H9 (cell line): Measurements from ENCODE around the gene SIT1. TPM values are rescaled to one million over a fixed set of nuclear protein-coding genes. Genes with fewer than 3 reads are reported as not detected.

Source experiments
- DNase-seq: peaks from one replicate; pipeline ENCODE4 v3.0.0-alpha.2; 2017
- H2AFZ ChIP-seq: one replicate; pipeline ENCODE4 v1.6.1; 2013; ENCODE audit warnings: mild to moderate bottlenecking, low read length, control low read depth, moderate library complexity
- H2AK5ac ChIP-seq: 2 replicates; pipeline ENCODE4 v1.6.1; 2013; ENCODE audit warnings: low read length, control low read depth, mixed read lengths; ENCODE audit not compliant: insufficient read length
- H2BK120ac ChIP-seq: one replicate; pipeline ENCODE4 v1.6.1; 2013; ENCODE audit warnings: low read depth, mild to moderate bottlenecking, low read length, control low read depth, inconsistent platforms; ENCODE audit not compliant: poor library complexity, severe bottlenecking
- H2BK12ac ChIP-seq: 2 replicates; pipeline ENCODE4 v1.6.1; 2013; ENCODE audit warnings: low read length, control low read depth, mixed read lengths, low read depth; ENCODE audit not compliant: insufficient read length
- H2BK15ac ChIP-seq: 2 replicates; pipeline ENCODE4 v1.6.1; 2013; ENCODE audit warnings: low read depth, low read length, control low read depth
- H2BK20ac ChIP-seq: one replicate; pipeline ENCODE4 v1.6.1; 2013; ENCODE audit warnings: low read depth, mild to moderate bottlenecking, low read length, control low read depth, inconsistent platforms; ENCODE audit not compliant: poor library complexity, severe bottlenecking
- H2BK5ac ChIP-seq: 2 replicates; pipeline ENCODE4 v1.6.1; 2013; ENCODE audit warnings: low read length, control low read depth, mixed read lengths; ENCODE audit not compliant: insufficient read length
- H3K14ac ChIP-seq: 2 replicates; pipeline ENCODE4 v1.6.1; 2013; ENCODE audit warnings: low read length, control low read depth; ENCODE audit not compliant: insufficient read depth
- H3K18ac ChIP-seq: 2 replicates; pipeline ENCODE4 v1.6.1; 2013; ENCODE audit warnings: low read depth, mild to moderate bottlenecking, mixed read lengths, low read length, control low read depth; ENCODE audit not compliant: insufficient read length
- H3K23ac ChIP-seq: 2 replicates; pipeline ENCODE4 v1.6.1; 2013; ENCODE audit warnings: low read length, control low read depth, mixed read lengths, low read depth; ENCODE audit not compliant: insufficient read length
- H3K23me2 ChIP-seq: 2 replicates; pipeline ENCODE4 v1.6.1; 2013; ENCODE audit warnings: low read depth, mild to moderate bottlenecking, mixed read lengths, low read length, control low read depth; ENCODE audit not compliant: insufficient read length, poor library complexity, severe bottlenecking
- H3K27ac ChIP-seq: 2 replicates; pipeline ENCODE4 v1.5.1; 2013; ENCODE audit warnings: low read length, control low read depth, mixed read lengths, low read depth; ENCODE audit not compliant: insufficient read length
- H3K27me3 ChIP-seq: 2 replicates; pipeline ENCODE4 v1.6.1; 2013; ENCODE audit warnings: low read length, control low read depth, inconsistent platforms; ENCODE audit not compliant: insufficient read depth
- H3K4ac ChIP-seq: 2 replicates; pipeline ENCODE4 v1.6.1; 2013; ENCODE audit warnings: low read depth, mild to moderate bottlenecking, control low read depth, inconsistent platforms, low read length, moderate library complexity
- H3K4me1 ChIP-seq: 2 replicates; pipeline ENCODE4 v1.6.1; 2013; ENCODE audit warnings: low read length, control low read depth, inconsistent platforms; ENCODE audit not compliant: insufficient read depth
- H3K4me2 ChIP-seq: 2 replicates; pipeline ENCODE4 v1.6.1; 2013; ENCODE audit warnings: low read length, control low read depth, mixed read lengths; ENCODE audit not compliant: insufficient read length, insufficient read depth
- H3K56ac ChIP-seq: 2 replicates; pipeline ENCODE4 v1.6.1; 2013; ENCODE audit warnings: low read depth, mild to moderate bottlenecking, mixed read lengths, low read length, control low read depth; ENCODE audit not compliant: insufficient read length
- H3K79me1 ChIP-seq: 2 replicates; pipeline ENCODE4 v1.6.1; 2013; ENCODE audit warnings: low read depth, mild to moderate bottlenecking, moderate library complexity, low read length, control low read depth, inconsistent platforms; ENCODE audit not compliant: insufficient read depth, poor library complexity, severe bottlenecking
- H3K79me2 ChIP-seq: 2 replicates; pipeline ENCODE4 v1.6.1; 2013; ENCODE audit warnings: low read length, control low read depth, inconsistent platforms; ENCODE audit not compliant: insufficient read depth
- H3K9ac ChIP-seq: 2 replicates; pipeline ENCODE4 v1.6.1; 2013; ENCODE audit warnings: low read length, control low read depth, mixed read lengths; ENCODE audit not compliant: insufficient read length; ENCODE audit errors: extremely low read depth
- H3K9me3 ChIP-seq: one replicate; pipeline ENCODE4 v1.6.1; 2013; ENCODE audit warnings: low read depth, low read length, inconsistent platforms; ENCODE audit not compliant: control insufficient read depth
- H3T11ph ChIP-seq: one replicate; pipeline ENCODE4 v1.6.1; 2013; ENCODE audit warnings: mild to moderate bottlenecking, low read length, control low read depth, inconsistent platforms
- H4K20me1 ChIP-seq: one replicate; pipeline ENCODE4 v1.6.1; 2013; ENCODE audit not compliant: control insufficient read depth, insufficient read length, insufficient read depth
- H4K5ac ChIP-seq: 2 replicates; pipeline ENCODE4 v1.6.1; 2013; ENCODE audit warnings: low read depth, mild to moderate bottlenecking, mixed read lengths, low read length, control low read depth; ENCODE audit not compliant: insufficient read length
- H4K8ac ChIP-seq: replicated peaks from 2 replicates; pipeline ENCODE4 v1.6.1; 2013; ENCODE audit warnings: low read length, control low read depth, mixed read lengths, low read depth; ENCODE audit not compliant: insufficient read length
- H4K91ac ChIP-seq: 2 replicates; pipeline ENCODE4 v1.6.1; 2013; ENCODE audit warnings: low read depth, mild to moderate bottlenecking, moderate library complexity, mixed read lengths, low read length, control low read depth; ENCODE audit not compliant: insufficient read length
- H3K27ac Mint-ChIP-seq, 3 experiments: 2 replicates in 2 of 3; 3 replicates in 1 of 3; pipeline ENCODE4 v1.8.0; 2020 to 2021; ENCODE audit warnings: mixed read lengths in 3 of 3, mild to moderate bottlenecking in 1 of 3, moderate library complexity in 1 of 3
- H3K27me3 Mint-ChIP-seq: 2 replicates; pipeline ENCODE4 v1.8.0; 2021; ENCODE audit warnings: low read depth, mild to moderate bottlenecking, moderate library complexity, mixed read lengths
- H3K36me3 Mint-ChIP-seq, 3 experiments: 2 replicates in 2 of 3; 3 replicates in 1 of 3; pipeline ENCODE4 v1.8.0; 2020 to 2021; ENCODE audit warnings: low read depth in 3 of 3, mixed read lengths in 3 of 3; ENCODE audit not compliant: insufficient read depth in 1 of 3
- H3K4me1 Mint-ChIP-seq, 2 experiments: 2 replicates each; pipeline ENCODE4 v1.8.0; 2020; ENCODE audit warnings: mixed read lengths in 2 of 2
- H3K4me3 Mint-ChIP-seq, 2 experiments: 2 replicates in 1 of 2; 3 replicates in 1 of 2; pipeline ENCODE4 v1.8.0; 2020 to 2021; ENCODE audit warnings: mild to moderate bottlenecking in 2 of 2, mixed read lengths in 2 of 2, moderate library complexity in 1 of 2
- H3K9me3 Mint-ChIP-seq, 2 experiments: 2 replicates in 1 of 2; 3 replicates in 1 of 2; pipeline ENCODE4 v1.8.0; 2020; ENCODE audit warnings: mild to moderate bottlenecking in 2 of 2, mixed read lengths in 2 of 2, moderate library complexity in 1 of 2
- WGBS: extraction: QIAGEN DNeasy Blood & Tissue Kit; methylation state at CpG from one replicate; pipeline ENCODE4 v1.1.7; 2013; ENCODE audit warnings: missing lambda C conversion rate, low lambda C conversion rate, mixed read lengths; ENCODE audit not compliant: insufficient read length; ENCODE audit errors: extremely low coverage; 5-methylcytosine and 5-hydroxymethylcytosine counted together
- total RNA-seq: library from RNA; stranded (reverse); gene quantifications from 2 replicates; pipeline ENCODE4 v1.2.1, GENCODE V29; 2021
- TF ChIP-seq, protein P1 (sequence below): fragments of 200-600 bp; sonication (generic); conservative IDR thresholded peaks from 3 replicates; pipeline ENCODE4 v1.8.0; 2021; ENCODE audit warnings: antibody characterized with exemption, mild to moderate bottlenecking

Gene SIT1
- total RNA-seq, 1 experiment from 2014 or later, result 1.6 TPM

DNA sequence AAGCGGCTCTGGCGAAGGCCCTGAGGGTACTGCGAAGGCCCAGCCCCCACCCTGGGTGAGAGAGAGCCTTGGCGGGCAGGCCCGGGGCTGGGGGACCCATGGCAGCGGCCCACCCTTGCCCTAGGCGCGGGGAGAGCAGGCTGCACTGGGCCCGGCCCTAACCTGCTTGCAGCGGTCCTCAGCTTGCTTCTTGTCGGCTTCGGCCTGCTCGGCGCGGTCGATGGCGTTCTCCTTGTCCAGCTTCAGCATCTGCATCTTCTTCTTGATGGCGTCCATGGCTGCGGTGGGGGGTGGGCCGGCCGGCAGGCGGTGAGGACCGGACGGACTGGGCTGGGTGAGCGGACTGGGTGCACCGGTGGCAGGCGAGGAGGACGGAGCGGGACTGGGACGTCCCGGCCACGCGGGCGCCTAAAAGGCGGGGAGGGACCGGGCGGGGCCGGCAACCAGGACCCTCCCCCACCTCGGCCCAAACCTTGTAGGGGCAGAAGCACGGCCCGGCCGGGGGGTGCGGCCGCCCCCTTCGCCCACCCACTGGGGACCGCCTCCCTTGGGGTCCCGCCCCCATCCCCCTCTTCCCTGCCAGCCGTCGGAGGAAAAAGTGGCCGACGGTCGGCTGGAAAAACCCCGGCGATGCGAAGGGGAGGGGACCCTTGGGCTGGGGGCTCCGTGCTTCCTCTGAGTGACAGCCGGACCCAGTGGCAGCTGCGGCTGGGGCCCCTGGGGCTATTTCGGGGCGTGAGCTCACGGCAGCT is 39.0 kb upstream of the SIT1 start, which contains the start of gene TPM2:
TPM2 (minus strand) TSS at position 384 of the 752 bp plus-strand sequence; CDS start at position 276, 108 bp downstream.
- Histone ChIP-seq H2AK5ac (no peak within 1 kb of the TSS), H3K18ac (peak within 1 kb of the TSS; percentile 59), H3K23me2 (peaks cover 6% of the 10 kb centered on the region), H3K79me2 (no peaks in the 10 kb centered on the region; the same call in 1 of the 2 replicates), H3K27ac (no peak within 1 kb of the TSS), H3K4me1 (peaks cover 3% of the 10 kb centered on the region; the same call in 1 of the 2 replicates), H2BK15ac (no peak within 1 kb of the TSS), H3T11ph (no peak within 1 kb of the TSS), H3K4ac (no peak within 1 kb of the TSS), H2BK120ac (no peak within 1 kb of the TSS), H4K5ac (no peak within 1 kb of the TSS), H3K79me1 (no peaks in the 10 kb centered on the region), H4K8ac (no peak within 1 kb of the TSS), H3K9me3 (no peaks in the 10 kb centered on the region), H3K56ac (no peak within 1 kb of the TSS), H2BK5ac (no peak within 1 kb of the TSS), H2BK12ac (no peak within 1 kb of the TSS), H3K9ac (peak within 1 kb of the TSS; percentile 36), H2BK20ac (no peak within 1 kb of the TSS), H3K23ac (no peak within 1 kb of the TSS), H3K27me3 (no peaks in the 10 kb centered on the region), H4K20me1 (no peaks in the 10 kb centered on the region), H4K91ac (no peak within 1 kb of the TSS), H2AFZ (no peak within 1 kb of the TSS), H3K4me2 (peak within 1 kb of the TSS; percentile 67), H3K14ac (peak within 1 kb of the TSS; percentile 81)
- H3K27ac Mint-ChIP-seq, result peak within 1 kb of the TSS; percentile 70 to 91 (median 84); a peak in 4 of 7 replicates
- no CpG with 5 or more reads among the region's 61 CpGs for WGBS
- H3K4me1 Mint-ChIP-seq, result peaks cover 27 to 30% of the 10 kb centered on the region in 2 experiments
- peaks cover 0 to 2% of the 10 kb centered on the region in 2 experiments; a peak in 2 of 5 replicates for H3K9me3 Mint-ChIP-seq
- peak within 1 kb of the TSS; percentile 84 to 93 for H3K4me3 Mint-ChIP-seq
- peaks cover 18 to 40% (median 34%) of the 10 kb centered on the region in 3 experiments for H3K36me3 Mint-ChIP-seq
- DNase-seq, result peak; percentile 87
- H3K27me3 Mint-ChIP-seq, result no peaks in the 10 kb centered on the region; the same call in 1 of the 2 replicates
- TF ChIP-seq, protein P1, sequence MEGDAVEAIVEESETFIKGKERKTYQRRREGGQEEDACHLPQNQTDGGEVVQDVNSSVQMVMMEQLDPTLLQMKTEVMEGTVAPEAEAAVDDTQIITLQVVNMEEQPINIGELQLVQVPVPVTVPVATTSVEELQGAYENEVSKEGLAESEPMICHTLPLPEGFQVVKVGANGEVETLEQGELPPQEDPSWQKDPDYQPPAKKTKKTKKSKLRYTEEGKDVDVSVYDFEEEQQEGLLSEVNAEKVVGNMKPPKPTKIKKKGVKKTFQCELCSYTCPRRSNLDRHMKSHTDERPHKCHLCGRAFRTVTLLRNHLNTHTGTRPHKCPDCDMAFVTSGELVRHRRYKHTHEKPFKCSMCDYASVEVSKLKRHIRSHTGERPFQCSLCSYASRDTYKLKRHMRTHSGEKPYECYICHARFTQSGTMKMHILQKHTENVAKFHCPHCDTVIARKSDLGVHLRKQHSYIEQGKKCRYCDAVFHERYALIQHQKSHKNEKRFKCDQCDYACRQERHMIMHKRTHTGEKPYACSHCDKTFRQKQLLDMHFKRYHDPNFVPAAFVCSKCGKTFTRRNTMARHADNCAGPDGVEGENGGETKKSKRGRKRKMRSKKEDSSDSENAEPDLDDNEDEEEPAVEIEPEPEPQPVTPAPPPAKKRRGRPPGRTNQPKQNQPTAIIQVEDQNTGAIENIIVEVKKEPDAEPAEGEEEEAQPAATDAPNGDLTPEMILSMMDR, result no peak
